GM21515 (cell line): ENCODE results near the gene TULP3.

Experiments
- ATAC-seq: cut with Tn5 transposase; IDR thresholded peaks from one replicate; pipeline ENCODE4 v1.9.1; 2021; ENCODE audit not compliant: unreplicated experiment

TULP3 gene

DNA sequence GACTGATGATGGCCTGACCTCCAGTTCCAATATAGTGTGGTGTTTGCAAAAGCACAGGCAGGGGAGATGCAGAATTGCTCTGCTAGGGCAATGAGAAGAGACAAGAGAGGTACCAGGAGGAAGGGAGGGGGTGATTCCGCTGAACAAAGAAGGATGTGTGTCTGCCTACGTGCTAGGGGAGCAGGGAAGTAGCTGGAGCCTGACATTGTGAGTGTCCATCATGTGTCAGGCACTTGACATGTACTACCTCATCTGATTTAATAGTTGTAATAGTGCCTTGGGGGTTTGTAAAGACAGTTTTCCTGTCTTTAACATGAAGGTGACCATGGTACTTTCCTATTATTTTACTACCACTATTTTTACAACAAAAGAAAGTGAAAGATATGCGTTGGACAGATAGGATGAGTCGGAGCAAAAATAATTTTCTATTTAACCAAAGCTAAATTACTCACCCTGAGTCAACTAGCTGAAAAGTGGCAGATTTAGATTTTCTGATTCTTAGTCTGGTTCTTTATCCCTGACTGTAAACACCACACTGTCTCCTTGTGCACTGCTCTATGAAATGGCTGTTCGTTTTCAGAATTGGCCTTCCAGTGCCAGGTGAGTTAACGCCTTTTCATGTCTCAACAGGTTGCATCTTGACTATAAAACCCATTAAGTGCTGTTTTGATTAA is 34.8 kb downstream of the TULP3 start:
- ATAC-seq = no peak

DNA sequence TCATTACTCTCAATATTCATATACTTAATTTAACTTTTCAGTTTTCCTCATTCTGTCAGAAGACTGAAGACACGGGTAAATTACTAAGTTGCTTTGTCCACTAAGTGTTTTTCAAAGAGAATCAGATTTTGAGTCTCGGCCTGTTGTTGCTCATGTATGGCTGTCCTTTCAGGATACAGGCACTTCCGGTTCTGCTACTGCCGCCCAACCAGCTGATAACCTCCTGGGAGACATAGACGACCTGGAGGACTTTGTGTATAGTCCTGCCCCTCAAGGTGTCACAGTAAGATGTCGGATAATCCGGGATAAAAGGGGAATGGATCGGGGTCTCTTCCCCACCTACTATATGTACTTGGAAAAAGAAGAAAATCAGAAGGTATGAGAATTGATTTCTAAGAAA is 40.2 kb downstream of the TULP3 start:
- ATAC-seq = no peak

DNA sequence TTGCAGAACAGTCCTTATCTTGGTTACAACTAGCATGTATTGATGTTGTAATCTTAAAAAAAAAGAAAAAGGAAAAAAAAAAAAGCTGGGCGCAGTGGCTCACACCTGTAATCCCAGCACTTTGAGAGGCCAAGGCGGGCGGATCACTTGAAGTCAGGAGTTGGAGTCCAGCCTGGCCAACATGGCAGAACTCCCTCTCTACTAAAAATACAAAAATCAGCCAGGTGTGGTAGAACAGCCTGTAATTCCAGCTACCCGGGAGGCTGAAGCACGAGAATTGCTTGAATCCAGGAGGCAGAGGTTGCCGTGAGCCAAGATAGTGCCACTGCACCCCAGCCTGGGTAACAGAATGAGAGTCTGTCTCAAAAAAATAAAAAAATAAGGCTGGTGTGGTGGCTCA is 42.9 kb downstream of the TULP3 start:
- no peak for ATAC-seq

DNA sequence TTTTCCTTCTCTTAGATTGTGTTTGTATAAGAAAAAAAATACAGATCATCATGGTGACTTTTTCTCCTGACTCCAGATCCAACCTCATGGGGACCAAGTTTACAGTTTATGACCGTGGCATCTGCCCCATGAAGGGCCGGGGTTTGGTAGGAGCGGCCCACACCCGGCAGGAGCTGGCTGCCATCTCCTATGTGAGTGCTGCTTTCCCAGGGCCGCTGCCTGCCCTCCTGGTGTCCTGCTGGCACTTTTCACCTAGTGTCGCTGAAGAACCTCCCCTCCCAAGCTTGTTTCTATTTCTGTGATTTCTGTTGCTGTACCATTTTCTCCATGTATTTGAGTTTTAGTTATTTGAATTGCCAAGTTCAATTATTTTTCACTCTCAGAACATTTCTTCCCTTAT is 43.7 kb downstream of the TULP3 start:
- ATAC-seq = no peak

DNA sequence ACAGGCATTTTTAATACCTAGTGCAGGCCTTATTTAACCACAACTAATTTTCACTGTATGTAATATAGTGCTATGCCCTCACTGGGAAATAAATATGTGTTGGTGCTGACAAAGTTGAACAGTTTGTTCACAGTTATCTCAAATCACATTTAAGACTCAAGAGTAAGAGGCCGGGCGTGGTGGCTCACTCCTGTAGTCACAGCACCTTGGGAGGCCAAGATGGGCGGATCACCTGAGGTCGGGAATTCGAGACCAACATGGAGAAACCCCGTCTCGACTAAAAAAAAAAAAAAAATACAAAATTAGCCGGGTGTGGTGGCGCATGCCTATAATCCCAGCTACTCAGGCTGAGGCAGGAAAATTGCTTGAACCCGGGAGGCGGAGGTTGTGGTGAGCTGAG is 45.6 kb downstream of the TULP3 start:
- no peak for ATAC-seq

DNA sequence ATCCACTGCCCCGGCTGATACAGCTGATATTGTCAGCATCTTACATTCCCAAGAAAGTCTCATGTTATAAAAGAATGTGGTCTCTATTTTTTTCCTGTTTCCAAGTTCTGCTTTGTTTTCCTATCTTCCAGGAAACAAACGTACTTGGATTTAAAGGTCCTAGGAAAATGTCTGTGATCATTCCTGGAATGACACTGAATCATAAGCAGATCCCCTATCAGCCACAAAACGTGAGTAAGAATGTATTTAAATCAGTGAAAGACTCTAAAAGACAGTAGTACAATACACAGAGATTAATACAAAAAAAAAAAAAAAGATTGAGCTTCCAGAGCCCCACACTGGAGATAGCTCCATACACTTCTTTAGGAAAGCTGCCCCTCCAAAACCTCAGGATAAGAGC is 46.8 kb downstream of the TULP3 start:
- ATAC-seq = no peak

DNA sequence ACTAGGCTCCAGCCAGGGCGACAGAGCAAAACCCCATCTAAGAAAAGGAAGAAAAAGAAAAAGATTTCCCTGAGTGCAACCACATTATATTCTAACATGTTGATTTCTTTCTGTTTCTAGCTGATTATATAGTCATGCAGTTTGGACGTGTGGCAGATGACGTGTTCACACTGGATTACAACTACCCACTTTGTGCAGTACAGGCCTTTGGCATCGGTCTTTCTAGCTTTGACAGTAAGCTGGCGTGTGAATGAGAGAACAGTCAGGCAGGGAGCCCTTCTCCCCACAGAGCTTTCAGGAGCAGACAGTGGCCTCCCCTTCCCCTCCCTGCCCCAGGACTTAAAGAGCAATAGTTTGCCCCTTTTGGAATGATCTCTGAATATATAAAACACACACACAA is 48.5 kb downstream of the TULP3 start:
- ATAC-seq = no peak

DNA sequence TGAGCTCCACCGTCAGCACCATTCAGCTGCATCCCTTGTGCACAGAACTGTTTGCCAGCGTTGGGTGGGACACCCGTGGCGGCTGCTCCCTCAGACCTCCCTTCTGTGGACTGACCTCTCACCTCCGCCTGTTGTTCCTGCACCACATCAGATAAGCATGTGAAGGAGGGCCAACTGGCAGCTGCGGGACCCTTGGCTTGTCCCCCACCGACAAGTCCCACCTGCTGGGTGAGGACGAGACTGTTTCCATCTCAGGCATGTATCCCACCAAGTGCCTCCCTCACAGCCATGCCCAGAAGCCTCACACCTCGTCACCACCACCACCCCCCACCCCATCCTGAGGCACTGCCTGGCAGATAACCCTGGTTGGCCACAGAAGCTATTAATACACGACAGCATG is 49.9 kb downstream of the TULP3 start:
- no peak for ATAC-seq

DNA sequence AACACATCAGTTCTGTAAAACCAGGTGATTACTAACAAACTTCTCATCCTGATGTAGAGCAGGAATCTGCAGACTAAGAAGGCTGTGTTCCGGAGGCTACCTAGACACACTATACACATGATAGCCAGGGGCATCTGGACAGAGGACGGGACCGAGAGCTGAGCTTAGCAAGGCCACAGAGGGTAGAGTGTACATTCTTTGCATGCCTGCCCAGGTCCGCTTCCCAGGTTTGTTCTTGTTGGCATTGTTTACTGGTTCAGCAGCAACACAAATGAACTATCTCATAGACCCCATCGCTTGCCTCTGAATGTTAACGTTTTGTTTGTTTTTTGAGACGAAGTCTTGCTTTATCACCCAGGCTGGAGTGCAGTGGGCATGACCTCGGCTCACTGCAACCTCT is 50.8 kb downstream of the TULP3 start:
- ATAC-seq = no peak

DNA sequence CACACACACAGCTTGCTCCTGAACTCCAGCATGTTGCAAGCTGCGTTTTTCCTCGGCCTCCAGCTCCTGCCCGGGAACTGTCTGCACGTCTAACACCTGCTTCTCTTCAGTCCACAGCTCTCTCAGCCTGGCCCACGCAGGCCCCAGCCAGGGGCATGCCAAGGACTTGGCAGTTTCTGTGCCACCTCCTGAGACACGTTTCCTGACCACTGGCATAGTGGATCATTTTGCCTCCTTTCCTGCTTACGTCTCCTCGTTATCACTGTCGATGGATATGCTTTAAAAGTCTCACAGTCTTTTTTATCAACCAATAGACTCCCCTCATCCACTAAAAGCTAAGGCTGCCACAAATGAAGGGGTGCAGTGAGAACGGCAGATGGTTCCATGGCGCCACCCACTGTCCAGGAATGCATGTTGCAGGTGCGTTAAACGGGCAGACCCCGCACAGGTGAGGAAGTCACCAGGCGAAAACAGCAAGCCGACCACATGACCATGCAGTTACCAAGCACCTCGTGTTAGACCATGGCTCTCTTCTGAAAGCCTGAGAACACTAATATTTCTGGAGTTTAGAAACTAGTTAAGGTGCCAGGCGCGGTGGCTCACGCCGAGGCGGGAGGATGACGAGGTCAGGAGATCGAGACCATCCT is 53.8 kb downstream of the TULP3 start:
- no peak for ATAC-seq

DNA sequence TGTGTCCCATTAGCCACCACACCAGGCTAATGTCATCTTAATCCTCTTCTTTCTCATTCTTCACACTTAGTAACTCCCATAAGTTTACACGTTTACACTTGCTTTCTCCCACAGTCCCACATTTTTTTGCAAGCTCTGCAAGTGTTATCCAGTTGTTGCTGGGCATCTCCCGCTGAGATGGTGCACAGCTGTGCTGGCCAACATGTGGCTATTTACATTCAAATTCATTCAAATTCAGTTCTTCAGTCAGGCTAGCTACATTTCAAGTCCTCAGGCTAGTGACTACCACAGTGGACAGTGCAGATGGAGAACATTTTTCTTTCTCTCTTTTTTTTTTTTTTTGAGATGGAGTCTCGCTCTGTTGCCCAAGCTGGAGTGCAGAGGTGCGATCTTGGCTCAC is 58.7 kb downstream of the TULP3 start:
- no peak for ATAC-seq

DNA sequence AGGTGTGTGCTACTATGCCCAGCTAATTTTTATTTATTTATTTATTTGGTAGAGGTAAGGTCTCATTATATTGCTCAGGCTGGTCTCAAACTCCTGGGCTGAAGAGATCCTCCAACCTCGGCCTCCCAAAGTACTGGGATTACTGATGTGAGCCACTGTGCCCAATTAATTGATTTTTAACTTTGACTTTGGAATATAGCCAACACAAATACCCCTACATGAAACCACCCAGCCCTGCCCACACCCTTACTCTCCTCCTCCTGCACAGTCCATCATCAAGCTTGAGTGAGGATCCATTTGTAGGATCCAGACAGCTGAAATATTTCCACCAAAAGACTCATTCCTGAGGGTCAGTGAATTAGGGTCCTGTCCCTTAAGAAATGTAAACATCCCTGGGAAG is 65.2 kb downstream of the TULP3 start:
- no peak for ATAC-seq

DNA sequence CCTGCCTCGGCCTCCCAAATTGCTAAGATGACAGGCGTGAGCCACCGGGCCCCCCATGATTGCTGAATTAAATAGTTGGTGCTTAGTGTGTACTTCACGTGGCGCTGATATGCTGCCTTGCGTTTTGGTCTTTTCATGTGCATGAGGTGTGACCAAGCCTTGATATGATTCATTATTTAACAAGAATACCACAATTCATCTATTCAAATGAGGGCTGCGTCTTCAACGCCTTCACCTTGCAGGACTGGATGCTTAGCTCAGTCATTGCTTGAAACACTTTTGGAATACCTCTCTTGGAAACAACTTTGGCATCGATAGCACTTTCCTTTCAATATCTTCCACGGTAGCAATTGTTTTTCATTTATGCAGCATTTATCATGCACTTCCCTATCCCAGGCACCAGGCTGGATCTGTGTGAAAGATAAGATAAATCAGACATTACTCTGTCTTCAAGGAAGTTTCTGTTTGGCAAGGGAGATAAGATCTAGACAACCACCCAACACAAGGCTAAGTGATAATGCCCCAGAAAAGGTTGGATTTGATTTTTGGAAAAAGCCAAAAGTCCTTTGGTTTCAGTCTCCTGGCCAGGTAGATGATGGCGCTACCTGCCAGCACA is 67.2 kb downstream of the TULP3 start:
- ATAC-seq = no peak

DNA sequence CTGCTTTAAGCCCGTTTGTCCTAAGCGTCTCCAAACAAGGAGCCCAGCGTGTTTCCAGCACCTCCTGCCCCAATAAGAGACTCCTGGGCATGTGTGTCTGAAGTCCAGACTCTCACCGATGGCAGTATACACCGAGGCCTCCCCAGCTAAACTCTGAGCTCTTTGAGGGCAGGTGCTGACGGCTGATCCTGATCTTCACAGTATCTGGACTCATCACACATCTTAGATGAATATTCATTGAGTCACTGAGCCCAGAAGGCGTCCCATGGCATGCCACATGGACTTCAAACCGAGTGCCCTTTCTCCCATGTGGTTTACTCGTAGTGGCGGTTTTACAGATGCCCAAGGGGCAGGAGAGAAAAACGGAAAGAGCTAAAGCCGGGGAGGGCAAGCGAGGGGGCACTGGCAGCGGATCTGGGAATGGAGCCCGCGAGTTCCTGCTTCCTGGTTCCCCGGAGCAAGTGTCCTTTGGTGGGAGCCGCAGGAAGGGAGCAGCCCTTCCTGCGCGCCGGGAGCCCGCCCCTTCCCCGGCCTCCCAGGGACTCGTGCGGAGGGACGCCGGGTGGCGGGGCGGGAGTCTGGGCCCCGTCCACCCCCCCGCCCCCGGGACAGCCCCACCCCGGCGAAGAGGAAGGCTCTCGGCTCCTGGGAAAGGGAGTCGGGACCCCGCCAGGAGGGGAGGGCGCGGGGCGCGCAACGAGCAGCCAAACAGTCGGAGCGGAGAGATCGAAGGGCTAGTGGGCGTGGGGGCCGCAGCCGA is 67.9 kb downstream of the TULP3 start:
- ATAC-seq = no peak

DNA sequence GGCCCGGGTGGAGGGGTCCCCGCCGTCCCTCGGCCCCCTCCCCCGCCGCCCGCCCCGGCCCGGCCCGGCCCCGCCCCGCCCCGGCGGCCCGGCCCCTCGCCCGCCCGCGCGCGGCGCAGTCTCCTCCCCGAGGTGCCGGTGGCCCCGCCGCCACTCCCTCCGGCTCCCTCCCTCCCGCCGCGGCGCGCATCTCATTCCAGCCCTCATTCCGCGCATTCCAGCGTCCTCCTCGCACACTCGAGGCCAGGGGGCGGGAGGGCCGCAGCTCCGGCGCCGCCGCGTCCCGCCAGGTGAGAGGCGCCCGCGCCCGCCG is 68.5 kb downstream of the TULP3 start, which contains the start of gene TEAD4:
Gene TEAD4 (plus strand): TSS at position 206 of the 313 bp plus-strand sequence.
- no peak for ATAC-seq

DNA sequence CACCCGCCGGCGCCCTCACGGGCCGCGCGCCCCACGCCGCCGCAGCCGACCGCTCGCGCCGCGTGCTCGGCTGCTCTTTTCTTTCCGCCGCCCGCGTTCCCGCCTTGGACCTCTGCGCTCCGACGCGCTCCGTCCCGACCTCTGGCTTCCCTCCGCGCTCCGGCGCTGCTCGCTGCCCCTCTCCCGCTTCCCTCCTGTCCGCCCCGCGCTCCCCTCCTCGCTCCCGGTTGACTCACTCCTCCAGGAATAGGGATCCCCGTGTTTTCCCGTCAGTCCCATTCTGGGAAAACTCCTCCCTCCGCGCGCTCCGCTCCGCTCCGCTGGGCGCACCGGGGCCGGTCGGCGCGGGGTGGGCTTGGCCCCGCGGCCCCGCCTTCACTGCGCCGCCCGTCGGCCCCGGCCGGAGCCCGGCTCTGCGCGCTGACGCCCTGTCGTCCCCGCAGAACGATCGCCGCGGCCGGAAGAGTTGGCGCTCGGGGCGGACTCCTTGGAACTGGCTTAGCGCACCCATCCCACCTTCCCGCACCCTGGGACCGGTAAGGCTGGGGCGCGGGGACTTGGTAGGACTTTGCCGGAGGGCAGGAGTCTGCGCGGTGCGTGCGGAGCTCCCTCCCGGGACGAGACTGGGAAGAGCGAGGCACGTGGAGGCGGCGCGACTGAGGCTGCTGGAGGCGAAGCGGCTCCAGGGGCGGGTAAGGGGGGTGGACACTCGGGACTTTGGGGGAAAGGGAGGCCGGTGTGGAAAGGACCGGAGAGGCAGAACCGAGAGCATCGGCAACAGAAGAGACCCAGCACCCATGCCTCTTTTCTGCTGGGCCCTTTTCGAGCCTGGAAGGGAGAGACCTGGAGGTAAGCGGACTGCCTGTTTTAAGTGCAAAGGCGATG is 69.1 kb downstream of the TULP3 start:
- no peak for ATAC-seq

DNA sequence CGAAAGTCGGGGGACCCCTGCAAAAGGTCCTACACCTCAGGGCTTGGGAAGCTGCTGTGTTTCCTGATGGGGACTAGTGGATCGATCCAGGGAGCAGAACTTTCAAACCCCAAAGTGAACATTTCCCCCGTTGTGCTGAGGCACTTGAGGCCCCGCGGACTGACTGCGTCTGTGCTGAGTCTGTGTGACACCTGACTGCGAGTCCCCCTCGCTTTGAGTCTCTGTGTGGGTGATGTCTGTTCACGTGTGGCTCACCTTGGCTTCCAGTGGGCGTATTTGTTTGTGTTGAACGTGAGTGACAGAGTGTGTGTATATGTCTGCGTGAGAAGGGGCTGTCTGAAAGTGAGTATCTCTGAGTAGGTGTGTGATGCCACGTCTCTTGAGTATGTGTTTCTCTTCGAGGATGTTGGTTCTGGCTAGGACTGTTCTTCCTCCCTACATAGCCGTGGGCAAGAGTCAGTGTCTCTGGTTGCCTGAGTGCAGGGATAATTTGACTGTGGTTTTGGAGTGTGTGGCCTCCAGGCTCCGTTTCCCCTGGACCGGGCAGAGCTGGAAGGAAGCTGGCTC is 69.8 kb downstream of the TULP3 start:
- no peak for ATAC-seq

DNA sequence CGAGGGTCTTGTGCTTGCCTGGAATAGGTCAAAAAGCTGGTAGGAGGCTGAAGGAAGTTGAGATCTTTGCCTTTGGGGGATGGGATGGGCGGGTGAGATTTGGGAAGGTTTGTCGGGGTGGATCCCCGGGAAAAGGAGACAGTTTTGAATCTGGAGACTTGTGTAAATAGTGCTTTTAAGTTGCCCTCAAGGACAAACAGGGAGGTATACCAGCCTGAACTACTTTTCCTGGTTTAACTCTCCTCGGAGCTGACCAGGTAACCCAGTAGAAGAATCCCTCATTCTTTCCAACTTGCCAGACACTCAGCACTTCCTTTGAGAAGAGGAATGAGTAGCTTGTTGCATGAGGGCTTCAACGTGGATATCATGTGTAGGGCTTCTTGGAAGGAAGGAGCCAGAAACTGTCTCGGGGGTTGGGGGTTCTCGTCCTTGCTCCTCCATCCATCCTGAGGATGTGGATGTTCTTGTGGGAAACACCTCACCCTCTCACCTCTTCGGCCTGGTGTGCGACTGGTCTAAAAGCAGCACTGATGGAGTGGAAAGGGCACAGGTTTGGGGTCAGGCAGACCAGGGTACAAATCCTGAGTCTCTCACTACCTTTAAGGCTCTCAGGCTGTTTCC is 70.4 kb downstream of the TULP3 start:
- ATAC-seq = no peak

DNA sequence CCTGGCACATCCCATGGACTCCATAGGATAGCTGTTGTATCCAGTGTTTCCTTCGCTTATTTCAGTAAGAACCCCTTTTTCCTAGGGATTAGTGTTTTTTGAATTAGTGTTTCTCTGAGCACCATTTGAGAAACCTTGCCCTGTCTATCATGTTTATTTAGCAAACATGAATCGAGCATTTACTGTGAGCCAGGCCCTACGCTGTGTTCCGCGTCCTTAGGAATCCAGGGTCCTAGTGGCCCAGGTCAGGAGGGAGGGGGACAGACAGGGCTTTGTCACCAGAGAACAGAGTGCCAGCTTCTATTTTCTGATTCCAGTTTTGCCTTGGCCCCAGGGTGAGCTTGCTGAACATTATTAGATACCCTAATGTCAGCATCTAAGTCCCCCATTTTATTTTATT is 71.0 kb downstream of the TULP3 start:
- ATAC-seq = no peak

DNA sequence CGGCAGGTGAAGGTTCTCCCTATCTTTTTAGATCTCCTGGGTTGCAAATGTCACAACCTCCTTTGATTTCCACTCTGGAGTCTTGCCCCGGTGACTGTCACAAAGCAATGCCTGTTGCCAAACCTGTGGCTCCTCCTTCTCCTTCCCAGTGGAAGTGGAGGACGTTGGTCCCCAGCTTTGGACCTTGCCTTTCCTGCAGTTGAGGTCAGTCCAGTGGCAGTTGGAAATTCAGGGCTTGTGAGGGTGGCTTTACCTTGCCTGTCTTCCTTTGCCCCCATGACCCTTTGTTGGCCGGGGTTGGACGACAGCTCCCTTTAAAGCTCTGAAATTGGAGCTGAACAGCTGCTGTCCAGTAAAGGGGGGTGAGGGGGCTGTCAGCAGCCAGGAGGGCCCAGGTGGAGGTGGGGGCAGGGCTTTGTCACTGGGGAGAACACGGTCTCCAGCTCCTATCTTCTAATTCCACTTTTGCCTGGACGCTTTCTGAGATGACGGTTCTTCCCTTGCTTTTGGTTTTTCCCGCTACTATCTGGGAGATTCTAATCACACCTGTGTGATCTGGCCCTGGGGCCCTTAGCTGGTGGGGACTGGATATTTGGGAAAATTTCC is 72.6 kb downstream of the TULP3 start:
- no peak for ATAC-seq
